Epithelial cell of esophagus (primary cell): ENCODE results near the gene TBC1D9.

Experiments used
- DNase-seq: peaks from one replicate; pipeline ENCODE4 v3.0.0; 2010; ENCODE audit warnings: low read depth
- H3K4me3 ChIP-seq: 2 replicates; pipeline ENCODE4 v1.5.1; 2011; ENCODE audit warnings: mild to moderate bottlenecking, low read length, control low read depth
- CTCF ChIP-seq: IDR thresholded peaks from 2 replicates; pipeline ENCODE4 v1.5.1; 2011; ENCODE audit warnings: low read depth, mild to moderate bottlenecking, low read length, control low read depth, inconsistent platforms; ENCODE audit not compliant: insufficient read depth; ENCODE audit errors: missing control alignments

TBC1D9 gene

GRCh38 chr4:140673729-140674128 lies 82.5 kb downstream of the TBC1D9 start:
- no peak for TF ChIP-seq CTCF
- no peak for DNase-seq
- no peak overlapping the region for H3K4me3 ChIP-seq

GRCh38 chr4:140672416-140672815 lies 83.8 kb downstream of the TBC1D9 start:
- TF ChIP-seq CTCF = no peak
- H3K4me3 ChIP-seq = no peak overlapping the region
- no peak for DNase-seq

- no peak for TF ChIP-seq CTCF
- no peak for DNase-seq
Measured at GRCh38 chr4:140668111-140668510, 88.1 kb downstream of the TBC1D9 start.

GRCh38 chr4:140666889-140667614 lies 89.1 kb downstream of the TBC1D9 start:
- no peak for TF ChIP-seq CTCF
- H3K4me3 ChIP-seq = no peak overlapping the region
- DNase-seq = no peak

More at GRCh38 chr4:140668111-140668510, 88.1 kb downstream of the TBC1D9 start:
- no peak overlapping the region for H3K4me3 ChIP-seq

- DNase-seq = peak; percentile 74
- no peak for TF ChIP-seq CTCF
- H3K4me3 ChIP-seq = no peak overlapping the region
Measured at GRCh38 chr4:140662082-140662869, 93.9 kb downstream of the TBC1D9 start.

- no peak for DNase-seq
- no peak overlapping the region for H3K4me3 ChIP-seq
- TF ChIP-seq CTCF = no peak
Measured at GRCh38 chr4:140661550-140661949, 94.6 kb downstream of the TBC1D9 start.
